ENCODE results near the gene RGL3. TPM values are rescaled to one million over a fixed set of nuclear protein-coding genes. Genes with fewer than 3 reads are reported as not detected.

Gene RGL3
- polyA plus RNA-seq, 1 of the 3 experiments (the other 2 are of a cell fraction) = 13.3 TPM

GRCh38 chr19:11378319-11379189 is 40.6 kb downstream of the RGL3 start (continued):
- TF ChIP-seq GABPA (IDR thresholded peaks at IDR 0.05; ENCODE audit: low read depth) = no peak
- TF ChIP-seq EZH2phosphoT487 (IDR thresholded peaks at IDR 0.05; ENCODE audit: borderline replicate concordance, low read depth) = no peak
- TF ChIP-seq SIN3A (IDR thresholded peaks at IDR 0.05; ENCODE audit: borderline replicate concordance, low read depth, low read length) = no peak

DNA sequence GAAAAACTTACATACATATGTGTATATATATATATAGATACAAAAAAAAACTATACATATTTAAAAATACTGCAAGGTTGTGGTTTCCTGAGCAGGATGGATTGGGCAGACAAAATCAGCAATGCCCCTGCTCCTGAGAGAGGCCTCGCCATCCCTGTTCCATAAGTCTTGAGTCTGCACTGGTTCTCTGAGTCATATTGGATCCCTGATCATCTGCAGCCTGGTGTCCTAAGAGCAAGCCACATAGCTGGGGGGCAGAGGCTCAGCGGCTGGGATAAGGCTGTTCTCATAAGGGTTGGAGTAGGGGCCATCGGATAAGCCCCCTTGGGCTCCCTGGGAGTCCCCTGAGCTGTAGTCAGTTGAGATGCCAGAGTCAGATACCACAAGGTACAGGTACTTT is 41.4 kb downstream of the RGL3 start:
- DNase-seq = no peak
- ChIA-PET CTCF (interaction anchor here (0.7 to 5.9 kb wide), 15 partner anchors 9 to 105 kb away, joined by 3 to 66 read pairs (median 5); partner anchors contain the start of genes CCDC159, ELAVL3, ODAD3 and PRKCSH), POLR2A (interaction anchor here (0.8 to 1.2 kb wide), 3 partner anchors 84 to 151 kb away, joined by 3 to 4 read pairs (median 3); partner anchors contain the start of gene ECSIT)
- Histone ChIP-seq H3K9me3 (no peaks in the 10 kb centered on the region), H3F3A (replicated peaks; ENCODE audit: insufficient read depth) (peaks cover 33% of the 10 kb centered on the region), H3K4me1 (ENCODE audit: control insufficient read depth in 1 of 2, insufficient read depth in 2 of 2, low read depth in 1 of 2, low read length in 1 of 2) (peaks cover 16 to 36% of the 10 kb centered on the region in 2 experiments), H3K9me2 (no peaks in the 10 kb centered on the region), H3K27ac (ENCODE audit: low read depth in 2 of 2, low read length in 1 of 2) (peak overlapping the region; percentile 58 to 88; a peak in 3 of 4 replicates), H3K36me3 (replicated peaks in 1 of 2; ENCODE audit: control insufficient read depth in 1 of 2, insufficient read depth in 2 of 2, low read length in 1 of 2) (no peaks in the 10 kb centered on the region), H3K9ac (0 out of 2 replicates have a peak overlapping the region, but pooled peaks have one; percentile 23), H4K20me1 (ENCODE audit: insufficient read depth) (no peaks in the 10 kb centered on the region), H3K27me3 (ENCODE audit: insufficient read depth) (no peaks in the 10 kb centered on the region), H3K4me2 (peak overlapping the region; percentile 66), H3K79me2 (ENCODE audit: insufficient read depth) (peaks cover 23% of the 10 kb centered on the region), H2AFZ (ENCODE audit: low read depth) (no peak overlapping the region), H3K4me3 (ENCODE audit: low read depth in 2 of 2, low read length in 1 of 2) (no peak overlapping the region; a peak in 1 of 4 replicates)
- 53% methylated on average over 1 of the region's 3 CpGs for WGBS (ENCODE audit: low lambda C conversion rate)
- TF ChIP-seq ELF1 (IDR thresholded peaks at IDR 0.05) (no peak), NRF1 (IDR thresholded peaks at IDR 0.05; ENCODE audit: low read depth, low read length) (no peak), MXI1 (IDR thresholded peaks at IDR 0.05; ENCODE audit: low read depth, low read length) (no peak), USF2 (IDR thresholded peaks at IDR 0.05; ENCODE audit: borderline replicate concordance, low read depth, low read length) (no peak), NFIC (IDR thresholded peaks at IDR 0.05; ENCODE audit: borderline replicate concordance) (no peak), JUND (IDR thresholded peaks at IDR 0.05) (no peak), SIN3A (IDR thresholded peaks at IDR 0.05; ENCODE audit: borderline replicate concordance, low read depth, low read length) (no peak), GABPA (IDR thresholded peaks at IDR 0.05; ENCODE audit: low read depth) (no peak), CTCF (IDR thresholded peaks at IDR 0.05) (no peak), FOXJ3 (CRISPR knock-in tag; IDR thresholded peaks at IDR 0.05) (no peak), RXRA (IDR thresholded peaks at IDR 0.05; ENCODE audit: borderline replicate concordance, low read depth) (no peak), MEF2A (IDR thresholded peaks at IDR 0.05; ENCODE audit: borderline replicate concordance, low read depth) (no peak), FOSL2 (IDR thresholded peaks at IDR 0.05; ENCODE audit: borderline replicate concordance, low read depth) (no peak), EP300 (IDR thresholded peaks at IDR 0.05; ENCODE audit: borderline replicate concordance in 1 of 2, low read depth in 1 of 2, low read length in 1 of 2) (no peak)
- TF ChIP-seq, protein P1, sequence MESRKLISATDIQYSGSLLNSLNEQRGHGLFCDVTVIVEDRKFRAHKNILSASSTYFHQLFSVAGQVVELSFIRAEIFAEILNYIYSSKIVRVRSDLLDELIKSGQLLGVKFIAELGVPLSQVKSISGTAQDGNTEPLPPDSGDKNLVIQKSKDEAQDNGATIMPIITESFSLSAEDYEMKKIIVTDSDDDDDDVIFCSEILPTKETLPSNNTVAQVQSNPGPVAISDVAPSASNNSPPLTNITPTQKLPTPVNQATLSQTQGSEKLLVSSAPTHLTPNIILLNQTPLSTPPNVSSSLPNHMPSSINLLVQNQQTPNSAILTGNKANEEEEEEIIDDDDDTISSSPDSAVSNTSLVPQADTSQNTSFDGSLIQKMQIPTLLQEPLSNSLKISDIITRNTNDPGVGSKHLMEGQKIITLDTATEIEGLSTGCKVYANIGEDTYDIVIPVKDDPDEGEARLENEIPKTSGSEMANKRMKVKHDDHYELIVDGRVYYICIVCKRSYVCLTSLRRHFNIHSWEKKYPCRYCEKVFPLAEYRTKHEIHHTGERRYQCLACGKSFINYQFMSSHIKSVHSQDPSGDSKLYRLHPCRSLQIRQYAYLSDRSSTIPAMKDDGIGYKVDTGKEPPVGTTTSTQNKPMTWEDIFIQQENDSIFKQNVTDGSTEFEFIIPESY (IDR thresholded peaks at IDR 0.05; ENCODE audit: borderline replicate concordance, low read depth) = no peak
- TF ChIP-seq, protein P2, sequence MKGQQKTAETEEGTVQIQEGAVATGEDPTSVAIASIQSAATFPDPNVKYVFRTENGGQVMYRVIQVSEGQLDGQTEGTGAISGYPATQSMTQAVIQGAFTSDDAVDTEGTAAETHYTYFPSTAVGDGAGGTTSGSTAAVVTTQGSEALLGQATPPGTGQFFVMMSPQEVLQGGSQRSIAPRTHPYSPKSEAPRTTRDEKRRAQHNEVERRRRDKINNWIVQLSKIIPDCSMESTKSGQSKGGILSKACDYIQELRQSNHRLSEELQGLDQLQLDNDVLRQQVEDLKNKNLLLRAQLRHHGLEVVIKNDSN (IDR thresholded peaks at IDR 0.05; ENCODE audit: borderline replicate concordance, low read depth) = no peak
